Body of pancreas (tissue), 4 donors: Measurements from ENCODE around the gene HOXC4.

Source experiments
- CTCF ChIP-seq, 7 experiments: fragments of 450-650 bp in 4 of 7; fragments of 200-600 bp in 3 of 7; sonication (generic) in 3 of 7; IDR thresholded peaks; one replicate each; pipeline ENCODE4 v1.5.1; 2016 to 2019; ENCODE audit warnings: antibody characterized with exemption in 7 of 7
- POLR2A ChIP-seq, 3 donors: fragments of 450-650 bp; IDR thresholded peaks; one replicate each; pipeline ENCODE4 v1.6.1; 2016; ENCODE audit warnings: antibody characterized with exemption in 3 of 3, mild to moderate bottlenecking in 2 of 3

GRCh38 chr12:54033106-54033979 lies 20.3 kb upstream of the HOXC4 start:
- TF ChIP-seq CTCF (IDR thresholded peaks at IDR 0.05) (no peak), POLR2A (IDR thresholded peaks at IDR 0.05) (no peak)
